A204.1 (cell line): ENCODE results near the gene FBLL1.
"Not testable (repeated sequence)": the region's sequence is repeated elsewhere in the genome, so short reads cannot be mapped to it uniquely, and the experiment has no call there.

Source experiments
- FAIRE-seq: peaks from 2 replicates; lab custom pipeline; 2012; peaks lifted over from hg19 to GRCh38; lab: Jason Lieb, UNC

The FBLL1 gene

DNA sequence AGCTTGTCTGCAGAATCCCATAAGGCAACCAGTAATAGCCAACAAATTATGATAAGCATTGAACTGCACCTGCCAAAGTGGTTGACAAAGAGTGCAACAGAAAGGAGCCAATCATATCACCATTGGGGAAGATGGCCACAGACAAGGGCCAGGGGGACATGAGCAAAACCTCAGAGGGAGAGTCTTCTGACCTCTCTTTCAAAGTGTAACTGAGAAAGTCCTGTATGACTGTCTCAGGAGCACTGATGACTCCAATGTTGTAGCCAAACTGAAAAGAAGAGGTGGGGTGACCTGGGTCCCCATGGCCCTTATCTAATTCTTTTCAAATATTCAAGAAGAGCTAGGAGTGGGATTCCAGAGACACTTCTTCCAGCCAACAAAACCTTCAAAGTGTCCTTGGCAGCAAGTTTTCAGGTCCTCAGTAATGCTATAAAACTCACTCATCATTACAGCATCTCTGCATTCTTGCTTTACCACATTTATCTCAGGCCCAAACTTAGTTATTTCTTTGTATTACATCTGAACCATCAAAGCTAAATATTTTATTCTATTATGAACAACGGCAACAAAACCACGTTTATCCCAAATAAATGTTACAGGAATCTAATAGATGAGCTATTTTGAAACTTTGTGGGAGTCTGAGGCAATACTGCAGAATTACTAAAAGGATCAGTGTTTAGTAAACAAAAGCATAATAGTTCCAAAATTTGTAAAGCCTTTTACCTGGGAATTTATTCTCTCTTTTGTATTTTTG lies 24.4 kb downstream of the FBLL1 start:
- FAIRE-seq = no peak

DNA sequence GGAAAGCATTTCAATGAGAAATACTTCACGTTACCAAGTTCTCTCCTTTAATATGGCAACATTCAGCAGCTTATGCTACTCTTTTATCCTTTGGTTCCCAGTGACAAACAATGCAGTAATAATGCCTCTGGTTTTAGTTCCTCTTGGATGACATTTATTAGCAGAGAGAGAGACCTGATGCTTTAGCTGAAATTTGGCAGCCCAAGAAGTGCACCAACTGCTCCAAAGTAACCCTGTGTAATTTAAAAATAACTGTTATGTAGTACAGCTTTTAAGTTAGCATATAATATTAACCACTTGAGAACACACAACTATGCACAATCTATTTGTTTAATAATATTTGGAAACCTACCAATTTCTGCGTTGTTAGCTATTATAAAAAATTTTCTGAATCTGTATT lies 28.3 kb downstream of the FBLL1 start:
- no peak for FAIRE-seq

DNA sequence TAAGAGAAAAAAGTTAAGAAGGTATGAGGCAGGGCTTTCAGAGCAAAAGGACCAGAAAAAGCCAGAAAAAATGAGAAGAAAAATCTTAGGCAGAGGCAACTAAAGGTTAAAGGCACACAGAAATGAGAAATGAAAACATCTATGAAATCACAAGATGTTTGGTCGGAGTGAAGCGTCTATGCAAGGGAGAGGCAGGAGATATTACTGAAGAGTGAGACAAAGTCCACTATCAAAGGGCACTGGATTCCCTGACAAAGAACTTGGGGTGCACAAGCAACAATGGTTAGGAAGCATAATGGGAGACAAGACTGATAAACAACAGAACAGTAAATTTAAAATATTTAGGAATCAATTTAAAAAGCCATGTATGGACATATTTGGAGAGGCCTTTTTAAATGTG lies 33.2 kb downstream of the FBLL1 start:
- FAIRE-seq = no peak

DNA sequence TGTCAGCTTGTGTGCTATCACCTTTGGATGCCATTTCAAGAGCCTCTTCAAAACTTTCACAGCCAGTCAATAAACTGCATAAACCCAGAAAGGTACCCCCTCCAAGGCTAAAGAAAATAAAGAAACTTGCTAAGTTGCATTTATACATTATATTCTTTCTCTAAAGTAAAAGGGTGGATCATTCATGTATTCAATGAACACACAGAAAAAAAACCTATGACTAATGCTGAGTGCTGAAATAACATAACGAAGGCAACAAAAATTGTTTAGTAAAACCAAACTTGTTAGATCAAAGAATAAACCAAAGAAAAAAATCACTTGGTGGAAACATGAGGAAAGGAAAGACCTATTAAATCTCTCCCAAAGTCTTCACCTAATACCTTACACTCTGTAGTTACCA lies 34.9 kb downstream of the FBLL1 start:
- FAIRE-seq = no peak

DNA sequence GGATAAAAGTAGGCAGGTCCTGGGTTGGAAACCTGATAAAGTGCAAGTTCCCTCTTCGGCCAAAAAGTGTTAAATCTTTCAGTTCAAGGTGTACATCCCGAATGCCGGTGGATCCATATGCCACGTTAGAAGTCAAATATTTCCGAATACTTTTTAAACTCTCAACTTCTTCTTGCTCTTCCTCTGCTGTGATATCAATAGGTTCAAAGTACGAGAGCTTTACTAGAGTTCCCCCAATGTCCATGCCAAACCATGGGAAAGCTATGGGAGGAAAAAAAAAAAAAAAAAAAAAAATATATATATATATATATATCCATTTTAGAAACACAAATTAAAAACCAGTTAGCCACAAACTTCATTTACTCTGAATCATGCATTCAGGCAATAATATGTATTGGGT lies 39.6 kb downstream of the FBLL1 start:
- no peak for FAIRE-seq

DNA sequence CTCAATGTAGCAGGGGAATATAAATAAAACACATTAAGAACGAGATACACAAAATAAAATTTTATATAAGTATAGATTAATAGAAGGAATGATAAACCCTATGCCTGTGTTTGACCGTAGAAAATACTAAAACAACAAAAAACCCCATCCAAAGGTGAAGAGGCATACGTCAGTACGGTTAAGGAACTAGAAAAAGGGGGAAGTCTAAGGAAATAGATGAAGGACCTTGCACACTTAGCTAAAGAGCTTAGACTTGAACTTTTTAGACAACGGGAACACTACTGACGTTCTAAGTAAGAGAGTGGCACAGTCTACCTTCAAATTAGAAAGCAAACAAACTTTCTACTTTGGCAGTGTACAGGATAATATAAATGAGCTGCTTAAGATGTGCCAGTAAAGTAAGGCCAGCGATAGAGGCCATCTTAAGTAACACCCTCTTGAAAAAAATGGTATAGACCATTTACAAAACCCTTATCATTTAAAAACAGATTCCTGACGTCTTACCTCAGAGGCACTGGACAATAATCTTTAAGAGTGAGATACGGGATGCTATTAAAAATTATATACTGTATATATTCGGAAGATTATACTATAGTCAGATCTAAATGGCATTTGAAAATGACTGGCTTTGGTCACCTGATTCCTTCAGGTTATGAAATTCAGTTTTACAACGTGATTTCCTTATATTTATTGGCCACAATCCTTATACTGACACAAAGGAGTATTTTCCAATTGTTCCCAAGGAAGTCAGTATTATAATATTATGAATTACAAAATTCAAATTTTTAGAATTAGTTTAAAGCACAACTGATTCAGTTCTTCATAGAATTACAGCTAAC lies 41.6 kb downstream of the FBLL1 start:
- no peak for FAIRE-seq

DNA sequence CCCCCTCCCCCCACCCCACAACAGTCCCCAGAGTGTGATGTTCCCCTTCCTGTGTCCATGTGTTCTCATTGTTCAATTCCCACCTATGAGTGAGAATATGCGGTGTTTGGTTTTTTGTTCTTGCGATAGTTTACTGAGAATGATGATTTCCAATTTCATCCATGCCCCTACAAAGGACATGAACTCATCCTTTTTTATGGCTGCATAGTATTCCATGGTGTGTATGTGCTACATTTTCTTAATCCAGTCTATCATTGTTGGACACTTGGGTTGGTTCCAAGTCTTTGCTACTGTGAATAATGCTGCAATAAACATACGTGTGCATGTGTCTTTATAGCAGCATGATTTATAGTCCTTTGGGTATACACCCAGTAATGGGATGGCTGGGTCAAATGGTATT lies 44.6 kb downstream of the FBLL1 start:
- FAIRE-seq = not testable (repeated sequence)

DNA sequence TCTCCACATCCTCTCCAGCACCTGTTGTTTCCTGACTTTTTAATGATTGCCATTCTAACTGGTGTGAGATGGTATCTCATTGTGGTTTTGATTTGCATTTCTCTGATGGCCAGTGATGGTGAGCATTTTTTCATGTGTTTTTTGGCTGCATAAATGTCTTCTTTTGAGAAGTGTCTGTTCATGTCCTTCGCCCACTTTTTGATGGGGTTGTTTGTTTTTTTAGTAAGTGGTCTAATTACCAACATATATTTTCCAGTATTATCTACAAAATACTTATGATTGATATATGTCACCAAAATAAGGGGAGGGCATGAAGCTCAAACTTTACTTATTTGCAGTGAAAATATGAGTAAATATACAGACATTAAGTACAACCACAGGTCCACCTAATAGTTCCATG lies 45.1 kb downstream of the FBLL1 start:
- not testable (repeated sequence) for FAIRE-seq

DNA sequence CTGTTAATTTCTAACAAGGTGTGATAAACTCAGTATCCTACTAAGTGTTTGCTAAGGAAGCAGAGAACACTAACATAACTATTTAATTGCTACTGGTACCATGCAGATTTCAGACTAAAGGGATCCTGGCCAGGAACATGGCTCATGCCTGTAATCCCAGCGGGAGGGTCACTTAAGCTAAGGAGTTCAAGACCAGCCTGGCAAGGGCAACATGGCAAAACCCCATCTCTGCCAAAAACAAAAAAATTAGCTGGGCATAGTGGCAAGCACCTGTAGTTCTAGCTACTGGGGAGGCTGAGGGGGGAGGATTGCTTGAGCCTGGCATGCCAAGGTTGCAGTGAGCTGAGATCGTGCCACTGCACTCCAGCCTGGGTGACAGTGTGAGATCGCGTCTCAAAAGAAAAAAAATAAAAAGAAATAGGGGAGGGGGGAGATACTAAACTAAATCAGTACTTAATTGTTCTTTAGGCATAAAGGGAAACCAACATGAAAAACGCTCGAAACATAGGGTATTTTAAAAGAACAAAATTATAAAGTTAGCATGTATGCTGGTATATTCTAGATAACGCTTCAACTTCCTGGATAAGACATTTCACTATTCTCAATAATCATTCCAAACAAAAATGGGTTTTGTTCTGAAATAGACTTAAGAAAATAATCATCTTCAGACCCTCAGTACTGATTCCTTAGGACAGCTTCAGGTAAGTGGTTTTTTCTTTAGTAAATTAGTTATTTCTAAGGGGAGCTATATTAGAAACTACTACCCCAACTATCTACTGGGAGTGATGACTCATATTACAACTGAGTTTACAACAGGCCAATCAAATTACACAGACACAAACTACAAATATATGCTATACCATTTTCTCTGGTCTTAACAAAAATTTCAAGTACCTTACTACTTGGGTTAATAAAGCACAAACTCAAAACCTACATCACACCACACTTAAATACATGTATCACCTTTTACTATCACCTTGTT lies 46.6 kb downstream of the FBLL1 start:
- FAIRE-seq = no peak

DNA sequence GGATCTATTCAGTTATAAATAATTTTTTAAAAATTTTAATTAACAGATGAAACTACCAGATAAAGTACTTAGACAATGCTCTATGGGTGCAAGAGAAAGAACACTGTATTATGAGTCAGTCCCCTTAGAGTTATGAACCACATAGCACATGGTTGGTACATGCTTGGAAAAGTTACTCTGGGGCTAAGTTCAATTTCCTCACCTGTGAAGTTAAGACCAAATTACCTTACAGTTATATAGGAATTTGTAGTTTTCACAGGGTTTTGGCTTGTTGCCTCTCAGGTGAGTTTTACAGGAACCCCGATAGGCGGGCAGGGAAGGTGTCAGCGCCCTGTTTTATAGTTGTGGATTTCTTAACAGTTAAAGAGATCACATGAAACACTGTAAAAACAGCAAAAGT lies 48.9 kb downstream of the FBLL1 start:
- no peak for FAIRE-seq

DNA sequence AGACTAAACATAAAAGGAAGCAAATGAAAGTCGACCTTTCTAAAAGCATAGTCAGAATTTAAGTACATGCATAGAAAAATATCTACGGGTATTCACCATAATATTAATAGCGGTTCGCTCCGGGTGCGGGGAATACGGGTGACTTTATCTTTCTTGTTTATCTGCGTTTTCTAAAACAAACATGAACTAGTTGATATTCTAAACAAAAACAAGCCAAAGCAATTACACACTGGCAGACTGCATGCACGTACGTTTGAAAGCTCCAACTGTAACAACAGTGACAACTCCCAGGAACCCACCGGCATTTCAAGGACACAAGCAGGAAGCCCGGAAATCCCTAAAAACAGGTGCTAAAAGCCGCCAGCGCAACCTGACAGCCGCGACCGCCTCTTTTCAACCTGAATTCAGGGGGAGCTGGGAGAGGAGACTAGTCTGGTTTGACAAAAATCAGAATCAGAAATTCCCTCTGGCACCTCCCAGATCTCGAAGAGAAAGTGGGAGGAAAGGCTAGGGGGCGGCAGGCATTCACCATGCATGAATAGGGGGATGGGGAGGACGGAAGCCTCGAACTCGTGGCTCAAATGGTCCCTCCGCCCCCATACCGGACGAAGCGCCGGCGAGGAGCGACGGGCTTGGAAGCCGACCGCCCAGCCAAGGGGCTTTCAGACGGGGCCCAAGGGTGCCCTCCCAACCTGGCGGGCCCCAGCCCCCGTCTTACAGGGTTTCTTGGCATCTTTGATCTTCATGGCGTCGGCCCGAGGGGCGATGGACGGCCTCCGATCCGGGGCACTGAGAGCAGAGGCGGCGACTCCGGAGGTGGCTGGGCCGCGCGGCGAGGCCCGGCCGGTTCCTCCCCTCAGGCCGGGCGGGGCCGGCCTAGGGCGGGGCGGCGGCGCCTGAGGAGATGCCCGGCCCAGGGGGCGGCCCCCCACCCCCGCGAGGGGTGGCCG lies 49.7 kb downstream of the FBLL1 start, which contains the start of gene PANK3:
Gene PANK3, minus strand, starts transcription at position 831 of the 950 bp plus-strand sequence. Its CDS starts 85 bp downstream, at position 746.
- FAIRE-seq = no peak

DNA sequence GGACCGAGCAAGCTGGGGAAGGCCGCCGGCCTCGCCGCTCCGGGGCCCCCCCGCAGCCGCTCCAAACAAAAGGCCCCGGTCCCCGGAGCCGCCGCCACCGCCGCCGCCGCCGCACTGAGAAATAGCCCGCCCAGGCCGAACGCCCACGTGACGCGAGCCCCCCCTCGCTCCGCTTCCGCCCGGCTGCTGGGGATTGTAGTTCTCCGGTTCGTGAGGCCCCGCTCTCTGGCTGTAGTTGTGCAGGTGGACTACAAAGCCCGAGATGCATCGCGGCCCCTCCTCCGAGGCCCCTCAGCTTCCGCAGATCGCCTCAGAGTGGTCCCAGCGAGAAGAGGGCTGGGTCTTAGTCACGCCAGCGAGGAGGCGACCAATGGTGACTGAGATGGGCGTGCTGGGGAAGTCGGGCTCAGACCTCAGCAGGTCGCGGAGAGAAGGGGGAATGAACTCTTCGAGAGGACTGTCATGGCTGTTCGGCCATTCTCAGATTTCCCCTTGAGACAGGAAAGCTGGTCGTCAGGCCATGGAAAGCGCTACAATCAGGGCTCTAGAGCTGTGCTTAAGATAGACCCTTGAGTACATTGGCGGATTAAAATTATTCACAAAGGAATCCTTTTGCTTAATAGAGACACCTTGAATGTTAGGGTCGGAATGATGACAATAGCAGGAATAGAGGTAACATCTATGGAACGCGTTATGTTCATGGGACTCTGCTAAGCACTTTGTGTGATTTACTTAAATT lies 50.6 kb downstream of the FBLL1 start:
- FAIRE-seq = peak; percentile 99

DNA sequence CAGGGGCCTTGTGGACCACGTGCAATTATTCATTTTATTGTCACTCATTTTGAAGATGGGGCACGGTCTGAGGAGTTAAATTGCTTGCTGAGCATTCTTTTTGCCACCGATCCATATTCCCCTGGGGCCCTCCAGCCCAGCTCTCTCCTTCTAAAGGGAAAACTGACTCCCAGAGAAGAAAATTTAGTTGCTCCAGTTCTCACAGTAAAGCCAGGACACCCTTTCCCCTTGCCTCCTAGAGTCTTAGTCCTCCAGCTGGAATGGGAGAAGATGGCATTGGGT lies 51.1 kb downstream of the FBLL1 start:
- no peak for FAIRE-seq
